HUES6 (cell line): ENCODE data around the gene VWA1.

Source experiments
- H3K27ac ChIP-seq: 2 replicates; pipeline ENCODE4 v1.7.0; 2013; ENCODE audit warnings: low read depth, mild to moderate bottlenecking, low read length, inconsistent platforms
- H3K27me3 ChIP-seq: 2 replicates; pipeline ENCODE4 v1.6.1; 2013; ENCODE audit warnings: low read length; ENCODE audit not compliant: control insufficient read depth, insufficient read depth
- H3K36me3 ChIP-seq: 2 replicates; pipeline ENCODE4 v1.6.1; 2013; ENCODE audit warnings: low read length; ENCODE audit not compliant: control insufficient read depth, insufficient read depth
- H3K4me1 ChIP-seq: 2 replicates; pipeline ENCODE4 v1.6.1; 2013; ENCODE audit warnings: low read length; ENCODE audit not compliant: control insufficient read depth, insufficient read depth
- H3K4me3 ChIP-seq: 2 replicates; pipeline ENCODE4 v1.5.1; 2013; ENCODE audit warnings: low read depth, low read length
- H3K9ac ChIP-seq: one replicate; pipeline ENCODE4 v1.6.1; 2013; ENCODE audit warnings: mild to moderate bottlenecking, low read length
- H3K9me3 ChIP-seq: 2 replicates; pipeline ENCODE4 v1.6.1; 2013; ENCODE audit warnings: low read depth, low read length; ENCODE audit not compliant: control insufficient read depth, insufficient read depth

The VWA1 gene, protein sequence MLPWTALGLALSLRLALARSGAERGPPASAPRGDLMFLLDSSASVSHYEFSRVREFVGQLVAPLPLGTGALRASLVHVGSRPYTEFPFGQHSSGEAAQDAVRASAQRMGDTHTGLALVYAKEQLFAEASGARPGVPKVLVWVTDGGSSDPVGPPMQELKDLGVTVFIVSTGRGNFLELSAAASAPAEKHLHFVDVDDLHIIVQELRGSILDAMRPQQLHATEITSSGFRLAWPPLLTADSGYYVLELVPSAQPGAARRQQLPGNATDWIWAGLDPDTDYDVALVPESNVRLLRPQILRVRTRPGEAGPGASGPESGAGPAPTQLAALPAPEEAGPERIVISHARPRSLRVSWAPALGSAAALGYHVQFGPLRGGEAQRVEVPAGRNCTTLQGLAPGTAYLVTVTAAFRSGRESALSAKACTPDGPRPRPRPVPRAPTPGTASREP

GRCh38 chr1:1435106-1435903 is at the start of gene VWA1:
VWA1 (plus strand) TSS chr1:1435690; CDS start chr1:1435749, 59 bp downstream.
- H3K4me3 ChIP-seq, result peak within 1 kb of the TSS; percentile 62
- H3K27ac ChIP-seq, result peak within 1 kb of the TSS; percentile 84; the same call in 1 of the 2 replicates
- no peaks in the 10 kb centered on the region for H3K9me3 ChIP-seq
- H3K36me3 ChIP-seq, result no peaks in the 10 kb centered on the region; the same call in 1 of the 2 replicates
- H3K27me3 ChIP-seq, result peaks cover 7% of the 10 kb centered on the region; the same call in 1 of the 2 replicates
- H3K9ac ChIP-seq, result peak within 1 kb of the TSS; percentile 87
- H3K4me1 ChIP-seq, result peaks cover 57% of the 10 kb centered on the region

- peaks cover 64% of the 10 kb centered on the region for H3K36me3 ChIP-seq
Observed at GRCh38 chr1:1385931-1386330, 49.6 kb upstream of the VWA1 start.

DNA sequence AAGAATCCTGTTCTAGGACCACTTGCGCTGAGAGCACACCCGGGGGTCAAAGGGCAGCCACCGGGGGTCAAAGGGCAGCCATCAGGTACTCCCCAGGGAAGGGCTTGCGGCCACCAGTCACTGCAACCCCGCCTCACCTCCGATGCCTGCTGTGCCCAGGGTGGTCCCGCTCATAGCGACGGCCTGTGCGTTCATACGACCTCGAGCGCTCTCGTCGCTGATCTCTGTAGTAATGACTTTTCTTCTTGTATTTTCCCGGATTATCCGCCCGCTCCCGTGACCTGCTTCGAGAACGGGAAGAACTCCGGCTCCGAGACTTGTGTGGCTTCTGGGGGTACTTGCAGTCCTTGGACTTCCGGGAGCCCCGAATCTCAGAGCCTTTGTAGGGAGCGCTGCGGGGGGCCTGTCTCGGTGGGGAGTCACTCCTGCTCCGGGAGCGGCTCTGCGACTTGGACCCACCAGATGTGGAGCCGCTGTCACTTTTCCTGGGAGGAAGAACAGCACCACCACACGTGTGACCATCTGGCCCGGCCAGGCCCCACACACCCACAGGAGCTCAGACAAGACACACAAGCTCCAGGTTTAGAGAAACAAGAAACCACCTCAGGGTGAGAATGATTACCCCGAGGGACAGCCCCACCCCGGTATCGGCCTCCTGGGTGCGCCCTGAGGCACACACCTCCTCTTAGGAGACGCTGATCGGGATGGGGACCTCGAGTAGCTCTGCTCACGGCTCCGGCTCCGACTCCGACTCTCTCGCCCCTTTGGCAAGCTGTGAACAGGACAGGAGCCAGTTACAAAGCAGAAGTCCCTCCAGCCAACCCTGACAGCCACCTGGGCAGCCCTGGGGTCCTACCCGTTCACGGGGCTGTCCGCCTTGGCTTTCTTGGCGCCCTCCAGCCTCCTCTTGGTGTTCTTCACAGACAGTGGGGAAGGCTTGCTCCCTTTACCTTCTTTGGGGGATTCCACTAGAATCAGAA is 48.1 kb upstream of the VWA1 start:
- Histone ChIP-seq H3K4me1 (no peaks in the 10 kb centered on the region), H3K4me3 (no peak overlapping the region), H3K9me3 (no peaks in the 10 kb centered on the region), H3K36me3 (peaks cover 78% of the 10 kb centered on the region), H3K27me3 (no peaks in the 10 kb centered on the region), H3K9ac (no peak overlapping the region), H3K27ac (no peak overlapping the region)

More at GRCh38 chr1:1385931-1386330, 49.6 kb upstream of the VWA1 start:
- Histone ChIP-seq H3K4me1 (no peaks in the 10 kb centered on the region), H3K9me3 (no peaks in the 10 kb centered on the region), H3K27me3 (no peaks in the 10 kb centered on the region), H3K27ac (no peak overlapping the region), H3K9ac (no peak overlapping the region), H3K4me3 (no peak overlapping the region)

DNA sequence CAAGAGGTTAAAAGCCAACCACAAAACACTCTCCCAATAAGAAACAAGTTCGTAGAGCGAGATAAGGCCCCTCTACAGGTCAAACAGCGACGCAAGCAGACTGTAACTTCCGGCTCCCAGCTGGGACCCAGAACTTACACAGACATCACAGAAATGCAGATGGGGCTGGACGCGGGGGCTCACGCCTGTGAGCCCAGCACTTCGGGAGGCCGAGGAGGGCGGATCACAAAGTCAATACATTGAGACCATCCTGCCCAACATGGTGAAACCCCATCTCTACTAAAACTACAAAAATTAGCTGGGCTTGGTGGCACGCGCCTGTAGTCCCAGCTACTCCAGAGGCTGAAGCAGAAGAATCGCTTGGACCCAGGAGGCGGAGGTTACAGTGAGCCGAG is 47.4 kb upstream of the VWA1 start:
- no peaks in the 10 kb centered on the region for H3K27me3 ChIP-seq
- H3K4me1 ChIP-seq, result no peaks in the 10 kb centered on the region
- peaks cover 82% of the 10 kb centered on the region for H3K36me3 ChIP-seq
- H3K4me3 ChIP-seq, result no peak overlapping the region
- no peak overlapping the region for H3K9ac ChIP-seq
- no peak overlapping the region for H3K27ac ChIP-seq
- H3K9me3 ChIP-seq, result no peaks in the 10 kb centered on the region

GRCh38 chr1:1390675-1391074 is 44.8 kb upstream of the VWA1 start:
- Histone ChIP-seq H3K4me3 (no peak overlapping the region), H3K27ac (no peak overlapping the region), H3K36me3 (peaks cover 99% of the 10 kb centered on the region), H3K27me3 (no peaks in the 10 kb centered on the region), H3K4me1 (no peaks in the 10 kb centered on the region), H3K9ac (no peak overlapping the region), H3K9me3 (no peaks in the 10 kb centered on the region)

DNA sequence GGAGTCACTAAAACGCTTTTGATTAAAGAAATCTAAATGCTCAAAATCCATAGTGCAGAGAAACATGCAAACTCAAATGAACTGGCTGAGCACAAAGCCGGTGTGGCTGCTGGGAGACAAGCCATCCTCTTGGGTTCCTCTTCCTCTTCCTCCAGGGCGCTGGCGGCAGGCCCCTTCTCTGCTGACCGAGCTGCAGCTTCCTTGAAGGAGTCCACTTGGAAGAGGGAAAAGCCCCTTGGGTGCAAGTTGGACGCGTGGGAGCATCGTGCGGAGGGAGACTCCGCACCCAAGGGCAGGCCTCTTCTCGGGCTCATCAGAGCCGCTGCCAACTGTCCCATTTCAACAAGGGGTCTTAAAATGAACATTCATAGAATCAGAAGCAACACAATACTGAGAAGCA is 44.3 kb upstream of the VWA1 start:
- no peaks in the 10 kb centered on the region for H3K9me3 ChIP-seq
- H3K9ac ChIP-seq, result no peak overlapping the region
- peaks cover 97% of the 10 kb centered on the region for H3K36me3 ChIP-seq

DNA sequence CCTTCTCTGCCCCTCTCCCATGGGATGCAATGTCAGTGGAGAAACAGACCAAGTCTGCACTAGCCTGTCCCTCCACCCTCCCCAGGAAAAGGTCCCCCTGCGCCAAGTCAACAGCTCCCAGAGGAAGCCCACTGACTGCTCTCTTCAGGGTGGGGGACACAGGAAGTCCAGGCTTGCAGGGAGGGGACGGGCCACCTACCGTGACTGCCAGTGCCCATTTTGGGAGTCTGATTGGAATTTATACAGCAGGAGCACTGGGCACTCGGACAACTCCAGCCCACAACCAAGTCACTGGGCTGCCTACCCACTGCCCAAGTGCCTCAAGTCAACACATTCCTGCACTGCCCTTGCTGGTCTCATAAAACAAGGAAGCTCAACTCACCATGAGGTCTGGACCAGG is 42.5 kb upstream of the VWA1 start:
- Histone ChIP-seq H3K4me1 (peaks cover 3% of the 10 kb centered on the region), H3K27me3 (no peaks in the 10 kb centered on the region), H3K27ac (no peak overlapping the region), H3K9me3 (no peaks in the 10 kb centered on the region), H3K9ac (no peak overlapping the region), H3K36me3 (peaks cover 93% of the 10 kb centered on the region), H3K4me3 (no peak overlapping the region)

More for the DNA sequence above, 44.3 kb upstream of the VWA1 start:
- Histone ChIP-seq H3K4me3 (no peak overlapping the region), H3K4me1 (no peaks in the 10 kb centered on the region), H3K27ac (no peak overlapping the region), H3K27me3 (no peaks in the 10 kb centered on the region)

GRCh38 chr1:1393428-1393827 is 42.1 kb upstream of the VWA1 start:
- H3K9ac ChIP-seq, result no peak overlapping the region
- H3K27me3 ChIP-seq, result no peaks in the 10 kb centered on the region
- H3K4me1 ChIP-seq, result peaks cover 7% of the 10 kb centered on the region
- H3K36me3 ChIP-seq, result peaks cover 93% of the 10 kb centered on the region
- H3K4me3 ChIP-seq, result no peak overlapping the region
- no peaks in the 10 kb centered on the region for H3K9me3 ChIP-seq
- no peak overlapping the region for H3K27ac ChIP-seq

DNA sequence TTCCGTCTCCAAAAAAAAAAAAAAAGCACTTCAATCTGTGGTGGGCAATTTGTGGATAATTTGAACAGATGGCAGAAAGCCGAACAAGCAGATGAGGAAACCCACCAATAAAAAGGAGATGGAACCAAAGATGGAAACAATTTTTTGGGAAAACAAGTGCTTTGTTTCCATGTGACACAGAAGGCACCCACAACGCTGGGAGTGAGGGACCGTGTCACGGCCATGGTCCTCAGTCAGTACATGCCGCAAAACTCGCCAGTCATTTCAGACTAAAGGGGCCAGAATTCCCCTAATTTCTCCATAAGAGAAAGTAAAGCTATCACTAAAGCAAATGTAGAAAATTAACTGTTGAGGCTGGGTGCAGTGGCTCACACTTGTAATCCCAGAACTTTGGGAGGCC is 41.4 kb upstream of the VWA1 start:
- H3K4me1 ChIP-seq, result peaks cover 7% of the 10 kb centered on the region

DNA sequence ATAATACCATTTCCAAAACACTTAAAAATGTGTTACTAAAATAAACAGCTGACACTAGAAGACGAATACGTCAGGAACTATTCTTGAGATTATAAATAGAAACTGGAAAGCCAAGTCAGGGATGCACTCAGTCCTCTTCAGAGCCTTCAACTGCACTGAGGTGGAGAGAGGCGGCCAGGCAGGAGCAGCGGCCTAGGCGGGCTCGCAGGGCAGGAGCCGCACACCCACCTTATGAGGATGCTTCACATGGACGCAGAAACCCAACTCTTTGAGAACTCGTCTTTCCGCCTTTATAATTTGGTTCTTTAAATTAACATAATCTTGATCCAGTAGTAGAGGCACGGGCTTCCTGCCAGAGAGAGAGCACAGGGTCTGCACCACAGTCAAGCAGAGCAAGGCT is 40.3 kb upstream of the VWA1 start:
- H3K4me1 ChIP-seq, result peaks cover 8% of the 10 kb centered on the region
- no peak overlapping the region for H3K27ac ChIP-seq
- H3K9ac ChIP-seq, result no peak overlapping the region
- H3K9me3 ChIP-seq, result no peaks in the 10 kb centered on the region
- peaks cover 79% of the 10 kb centered on the region for H3K36me3 ChIP-seq
- no peak overlapping the region for H3K4me3 ChIP-seq
- no peaks in the 10 kb centered on the region for H3K27me3 ChIP-seq

More for the DNA sequence above, 41.4 kb upstream of the VWA1 start:
- Histone ChIP-seq H3K27me3 (no peaks in the 10 kb centered on the region), H3K36me3 (peaks cover 86% of the 10 kb centered on the region), H3K9ac (no peak overlapping the region), H3K27ac (no peak overlapping the region), H3K4me3 (no peak overlapping the region), H3K9me3 (no peaks in the 10 kb centered on the region)
